CD4-positive, alpha-beta T cell treated with Interleukin-10 for 1 hour (primary cell): Measurements from ENCODE around the gene ZBTB2.
"Not testable (repeated sequence)": the region's sequence is repeated elsewhere in the genome, so short reads cannot be mapped to it uniquely, and the experiment has no call there.

ENCODE experiments used
- DNase-seq: peaks from one replicate; pipeline ENCODE4 v3.0.0-alpha.2; 2020

The ZBTB2 gene

DNA sequence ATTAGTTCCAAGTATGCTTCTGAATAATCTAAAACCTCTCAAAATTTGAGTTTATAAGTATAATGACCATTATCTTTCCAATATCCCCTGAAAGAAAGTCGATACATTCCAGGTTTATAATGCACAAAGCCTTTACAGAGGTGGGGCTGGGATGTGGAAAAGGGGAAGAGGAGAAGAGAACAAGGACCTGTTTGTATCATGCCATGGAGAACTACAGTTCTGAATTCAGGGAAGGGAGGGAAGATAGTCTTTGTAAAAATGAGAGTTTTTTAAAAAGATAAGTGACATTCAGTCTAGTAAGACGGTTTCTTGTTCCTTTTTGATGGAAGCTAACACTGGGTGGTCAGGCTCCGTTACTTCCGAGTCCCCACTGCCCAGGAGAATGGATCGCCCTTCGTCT, 26.1 kb downstream of the ZBTB2 start:
- DNase-seq = no peak

DNA sequence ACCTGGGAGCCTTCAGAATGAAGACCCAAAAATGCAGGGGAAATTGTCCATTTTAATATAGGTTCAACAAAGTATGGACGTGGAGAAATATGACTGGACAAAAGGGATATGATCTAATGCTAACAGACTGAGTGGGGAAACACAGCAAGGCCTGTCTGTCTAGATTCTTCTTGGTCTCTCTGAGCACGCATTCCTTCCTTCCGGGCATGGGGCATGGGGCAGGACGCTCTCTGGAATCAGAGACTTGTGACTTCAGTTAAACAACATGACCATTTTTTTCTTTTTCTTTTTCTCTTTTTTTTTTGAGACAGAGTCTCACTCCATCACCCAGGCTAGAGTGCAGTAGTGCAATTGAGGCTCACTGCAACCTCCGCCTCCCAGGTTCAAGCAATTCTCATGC, 31.9 kb downstream of the ZBTB2 start:
- DNase-seq = no peak

DNA sequence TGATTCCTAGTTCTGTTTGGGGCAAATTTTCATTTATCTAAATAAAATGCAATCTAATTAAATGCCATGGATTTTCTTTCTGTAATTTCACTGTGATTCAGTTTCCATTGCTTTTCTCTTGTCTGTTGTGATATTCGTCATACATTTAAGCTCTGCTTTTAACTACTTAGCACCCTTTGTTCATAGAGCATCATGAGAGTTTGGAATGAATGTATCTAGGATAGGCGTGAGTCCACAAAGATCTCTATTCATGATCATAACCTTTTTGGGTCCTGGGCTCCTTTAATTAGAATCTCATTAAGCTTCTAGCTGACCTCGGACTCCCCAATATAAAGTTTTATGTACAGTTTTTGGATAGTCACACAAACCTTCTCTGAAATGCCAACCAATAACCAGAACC, 32.9 kb downstream of the ZBTB2 start:
- DNase-seq = no peak

DNA sequence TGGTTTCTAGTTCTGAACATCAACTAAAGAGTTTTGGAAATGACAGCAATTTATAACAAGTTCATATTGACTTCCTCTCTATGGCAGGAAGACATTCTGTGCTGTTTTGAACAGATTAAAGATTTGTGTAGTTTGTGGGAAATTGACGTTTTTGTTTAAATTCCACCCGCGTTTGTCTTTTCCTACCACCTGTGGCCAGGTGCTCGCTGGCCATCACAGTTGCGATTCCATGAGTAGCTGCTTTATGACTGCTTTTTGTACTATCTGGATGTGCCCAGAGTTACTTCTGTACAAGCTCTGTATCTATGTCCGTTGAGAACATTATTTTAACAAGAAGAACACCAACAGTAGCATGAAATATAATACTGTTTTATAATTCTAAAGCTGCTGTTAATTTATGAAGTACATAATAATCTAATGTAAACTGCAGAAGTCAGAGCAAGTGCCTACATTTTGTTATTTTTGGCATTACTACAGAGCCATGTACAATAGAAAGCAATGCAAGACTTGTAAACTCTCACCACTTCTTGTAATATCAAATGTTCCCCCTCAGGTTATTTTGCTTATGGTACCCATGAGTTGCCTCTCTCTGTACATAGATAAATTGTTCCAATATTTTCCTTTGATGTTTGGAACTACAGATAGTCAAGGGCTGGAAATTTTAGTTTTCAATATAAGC, 33.5 kb downstream of the ZBTB2 start:
- DNase-seq = no peak

DNA sequence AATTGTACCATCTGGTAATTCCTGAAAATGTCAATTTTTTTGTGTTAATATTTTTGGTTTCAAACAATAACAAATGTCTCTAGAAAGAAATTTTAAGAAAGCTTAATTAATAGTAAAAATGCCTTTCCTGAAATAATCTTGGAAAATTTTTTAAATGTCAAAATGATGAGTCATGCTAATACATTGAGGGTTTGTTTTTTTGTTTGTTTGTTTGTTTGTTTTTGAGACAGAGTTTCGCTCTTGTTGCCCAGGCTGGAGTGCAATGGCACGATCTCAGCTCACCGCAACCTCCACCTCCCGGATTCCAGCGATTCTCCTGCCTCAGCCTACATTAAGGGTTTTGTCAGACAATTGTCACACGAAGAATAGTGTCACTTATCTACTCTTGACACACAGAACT, 34.4 kb downstream of the ZBTB2 start:
- DNase-seq = not testable (repeated sequence)

DNA sequence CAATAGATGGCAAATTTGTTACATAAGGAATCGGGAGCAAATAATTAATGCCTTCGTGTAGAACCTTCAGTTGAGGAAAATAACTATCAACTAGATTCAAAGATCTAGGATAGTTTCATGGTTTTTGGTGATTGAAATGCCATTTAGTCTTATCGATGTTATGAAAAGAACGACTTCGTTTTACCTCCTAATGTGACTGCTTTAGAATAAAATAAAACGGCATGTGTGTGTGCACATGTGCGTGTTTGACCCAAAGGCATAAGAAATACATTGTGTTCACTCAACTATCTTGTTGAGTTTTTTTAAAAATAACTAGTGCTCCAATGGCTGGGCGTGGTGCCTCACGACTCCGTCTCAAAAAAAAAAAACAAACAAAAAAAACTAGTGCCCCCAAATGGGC, 37.6 kb downstream of the ZBTB2 start:
- no peak for DNase-seq

DNA sequence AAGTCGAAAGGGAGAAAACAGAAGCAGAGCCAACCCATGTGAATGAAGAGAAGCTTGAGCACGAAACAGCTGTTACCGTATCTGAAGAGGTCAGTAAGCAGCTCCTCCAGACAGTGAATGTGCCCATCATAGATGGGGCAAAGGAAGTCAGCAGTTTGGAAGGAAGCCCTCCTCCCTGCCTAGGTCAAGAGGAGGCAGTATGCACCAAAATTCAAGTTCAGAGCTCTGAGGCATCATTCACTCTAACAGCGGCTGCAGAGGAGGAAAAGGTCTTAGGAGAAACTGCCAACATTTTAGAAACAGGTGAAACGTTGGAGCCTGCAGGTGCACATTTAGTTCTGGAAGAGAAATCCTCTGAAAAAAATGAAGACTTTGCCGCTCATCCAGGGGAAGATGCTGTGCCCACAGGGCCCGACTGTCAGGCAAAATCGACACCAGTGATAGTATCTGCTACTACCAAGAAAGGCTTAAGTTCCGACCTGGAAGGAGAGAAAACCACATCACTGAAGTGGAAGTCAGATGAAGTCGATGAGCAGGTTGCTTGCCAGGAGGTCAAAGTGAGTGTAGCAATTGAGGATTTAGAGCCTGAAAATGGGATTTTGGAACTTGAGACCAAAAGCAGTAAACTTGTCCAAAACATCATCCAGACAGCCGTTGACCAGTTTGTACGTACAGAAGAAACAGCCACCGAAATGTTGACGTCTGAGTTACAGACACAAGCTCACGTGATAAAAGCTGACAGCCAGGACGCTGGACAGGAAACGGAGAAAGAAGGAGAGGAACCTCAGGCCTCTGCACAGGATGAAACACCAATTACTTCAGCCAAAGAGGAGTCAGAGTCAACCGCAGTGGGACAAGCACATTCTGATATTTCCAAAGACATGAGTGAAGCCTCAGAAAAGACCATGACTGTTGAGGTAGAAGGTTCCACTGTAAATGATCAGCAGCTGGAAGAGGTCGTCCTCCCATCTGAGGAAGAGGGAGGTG, 38.7 kb downstream of the ZBTB2 start:
- peak; percentile 16 for DNase-seq

DNA sequence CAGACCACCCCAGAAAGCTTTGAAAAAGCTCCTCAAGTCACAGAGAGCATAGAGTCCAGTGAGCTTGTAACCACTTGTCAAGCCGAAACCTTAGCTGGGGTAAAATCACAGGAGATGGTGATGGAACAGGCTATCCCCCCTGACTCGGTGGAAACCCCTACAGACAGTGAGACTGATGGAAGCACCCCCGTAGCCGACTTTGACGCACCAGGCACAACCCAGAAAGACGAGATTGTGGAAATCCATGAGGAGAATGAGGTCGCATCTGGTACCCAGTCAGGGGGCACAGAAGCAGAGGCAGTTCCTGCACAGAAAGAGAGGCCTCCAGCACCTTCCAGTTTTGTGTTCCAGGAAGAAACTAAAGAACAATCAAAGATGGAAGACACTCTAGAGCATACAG, 39.6 kb downstream of the ZBTB2 start:
- DNase-seq = no peak

DNA sequence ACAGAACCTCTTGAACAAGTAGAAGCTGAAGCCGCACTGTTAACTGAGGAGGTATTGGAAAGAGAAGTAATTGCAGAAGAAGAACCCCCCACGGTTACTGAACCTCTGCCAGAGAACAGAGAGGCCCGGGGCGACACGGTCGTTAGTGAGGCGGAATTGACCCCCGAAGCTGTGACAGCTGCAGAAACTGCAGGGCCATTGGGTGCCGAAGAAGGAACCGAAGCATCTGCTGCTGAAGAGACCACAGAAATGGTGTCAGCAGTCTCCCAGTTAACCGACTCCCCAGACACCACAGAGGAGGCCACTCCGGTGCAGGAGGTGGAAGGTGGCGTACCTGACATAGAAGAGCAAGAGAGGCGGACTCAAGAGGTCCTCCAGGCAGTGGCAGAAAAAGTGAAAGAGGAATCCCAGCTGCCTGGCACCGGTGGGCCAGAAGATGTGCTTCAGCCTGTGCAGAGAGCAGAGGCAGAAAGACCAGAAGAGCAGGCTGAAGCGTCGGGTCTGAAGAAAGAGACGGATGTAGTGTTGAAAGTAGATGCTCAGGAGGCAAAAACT, 40.1 kb downstream of the ZBTB2 start:
- DNase-seq = no peak

DNA sequence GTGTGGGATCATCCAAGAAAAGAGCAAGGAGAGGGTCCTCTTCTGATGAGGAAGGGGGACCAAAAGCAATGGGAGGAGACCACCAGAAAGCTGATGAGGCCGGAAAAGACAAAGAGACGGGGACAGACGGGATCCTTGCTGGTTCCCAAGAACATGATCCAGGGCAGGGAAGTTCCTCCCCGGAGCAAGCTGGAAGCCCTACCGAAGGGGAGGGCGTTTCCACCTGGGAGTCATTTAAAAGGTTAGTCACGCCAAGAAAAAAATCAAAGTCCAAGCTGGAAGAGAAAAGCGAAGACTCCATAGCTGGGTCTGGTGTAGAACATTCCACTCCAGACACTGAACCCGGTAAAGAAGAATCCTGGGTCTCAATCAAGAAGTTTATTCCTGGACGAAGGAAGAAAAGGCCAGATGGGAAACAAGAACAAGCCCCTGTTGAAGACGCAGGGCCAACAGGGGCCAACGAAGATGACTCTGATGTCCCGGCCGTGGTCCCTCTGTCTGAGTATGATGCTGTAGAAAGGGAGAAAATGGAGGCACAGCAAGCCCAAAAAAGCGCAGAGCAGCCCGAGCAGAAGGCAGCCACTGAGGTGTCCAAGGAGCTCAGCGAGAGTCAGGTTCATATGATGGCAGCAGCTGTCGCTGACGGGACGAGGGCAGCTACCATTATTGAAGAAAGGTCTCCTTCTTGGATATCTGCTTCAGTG, 40.8 kb downstream of the ZBTB2 start:
- no peak for DNase-seq

DNA sequence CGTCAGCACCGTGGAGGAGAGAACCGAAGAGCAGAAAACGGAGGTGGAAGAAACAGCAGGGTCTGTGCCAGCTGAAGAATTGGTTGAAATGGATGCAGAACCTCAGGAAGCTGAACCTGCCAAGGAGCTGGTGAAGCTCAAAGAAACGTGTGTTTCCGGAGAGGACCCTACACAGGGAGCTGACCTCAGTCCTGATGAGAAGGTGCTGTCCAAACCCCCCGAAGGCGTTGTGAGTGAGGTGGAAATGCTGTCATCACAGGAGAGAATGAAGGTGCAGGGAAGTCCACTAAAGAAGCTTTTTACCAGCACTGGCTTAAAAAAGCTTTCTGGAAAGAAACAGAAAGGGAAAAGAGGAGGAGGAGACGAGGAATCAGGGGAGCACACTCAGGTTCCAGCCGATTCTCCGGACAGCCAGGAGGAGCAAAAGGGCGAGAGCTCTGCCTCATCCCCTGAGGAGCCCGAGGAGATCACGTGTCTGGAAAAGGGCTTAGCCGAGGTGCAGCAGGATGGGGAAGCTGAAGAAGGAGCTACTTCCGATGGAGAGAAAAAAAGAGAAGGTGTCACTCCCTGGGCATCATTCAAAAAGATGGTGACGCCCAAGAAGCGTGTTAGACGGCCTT, 41.6 kb downstream of the ZBTB2 start:
- DNase-seq = no peak

DNA sequence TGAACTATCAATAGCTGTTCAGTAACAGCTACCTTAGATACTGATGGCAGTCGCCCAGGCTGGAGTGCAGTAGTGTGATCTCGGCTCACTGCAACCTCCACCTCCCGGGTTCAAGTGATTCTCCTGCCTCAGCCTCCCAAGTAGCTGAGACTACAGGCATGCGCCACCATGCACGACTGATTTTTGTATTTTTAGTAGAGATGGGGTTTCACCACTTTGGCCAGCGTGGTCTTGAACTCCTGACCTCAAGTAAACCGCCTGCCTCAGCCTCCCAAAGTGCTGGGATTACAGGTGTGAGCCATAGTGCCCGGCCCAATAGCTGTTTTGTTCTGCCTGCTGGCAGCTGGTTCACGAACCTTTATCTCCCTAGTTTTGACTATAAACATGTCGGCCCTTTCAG, 48.6 kb downstream of the ZBTB2 start:
- not testable (repeated sequence) for DNase-seq

DNA sequence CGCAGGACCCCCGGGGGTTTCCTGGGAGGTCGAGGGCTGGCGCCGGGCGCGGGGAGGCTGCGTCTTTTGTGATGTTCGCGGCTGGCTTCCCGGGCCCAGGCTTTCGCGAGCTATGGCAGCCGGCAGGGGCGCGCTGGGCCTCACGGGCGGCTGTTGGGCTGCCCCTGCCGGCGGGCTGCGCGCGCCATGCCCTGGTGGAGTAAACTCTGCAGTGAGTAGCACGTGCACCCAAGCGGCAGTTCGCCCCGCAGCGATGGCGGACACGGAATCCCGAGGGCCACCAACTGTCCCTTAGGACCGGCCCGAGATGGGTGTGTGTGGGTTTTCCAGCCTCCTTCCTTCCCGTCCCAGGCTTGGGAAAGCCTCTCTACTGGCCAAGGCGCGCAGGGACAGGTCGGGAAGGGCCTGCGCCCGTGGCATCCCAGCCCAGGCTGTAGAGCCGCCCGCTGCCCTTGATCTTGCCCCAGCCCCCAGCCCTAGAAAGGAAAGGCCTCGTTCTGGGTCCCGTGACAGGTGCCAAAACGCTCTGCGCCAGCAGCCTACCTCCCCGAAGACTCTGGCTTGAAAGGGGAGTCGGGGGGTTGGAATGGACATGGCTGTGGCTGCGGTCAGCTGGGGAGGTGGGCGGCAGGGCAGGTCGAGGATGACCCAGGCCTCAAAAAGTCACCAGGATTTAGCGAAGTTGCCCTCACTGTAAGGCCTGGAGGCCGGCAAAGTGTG, 49.7 kb downstream of the ZBTB2 start:
- no peak for DNase-seq

DNA sequence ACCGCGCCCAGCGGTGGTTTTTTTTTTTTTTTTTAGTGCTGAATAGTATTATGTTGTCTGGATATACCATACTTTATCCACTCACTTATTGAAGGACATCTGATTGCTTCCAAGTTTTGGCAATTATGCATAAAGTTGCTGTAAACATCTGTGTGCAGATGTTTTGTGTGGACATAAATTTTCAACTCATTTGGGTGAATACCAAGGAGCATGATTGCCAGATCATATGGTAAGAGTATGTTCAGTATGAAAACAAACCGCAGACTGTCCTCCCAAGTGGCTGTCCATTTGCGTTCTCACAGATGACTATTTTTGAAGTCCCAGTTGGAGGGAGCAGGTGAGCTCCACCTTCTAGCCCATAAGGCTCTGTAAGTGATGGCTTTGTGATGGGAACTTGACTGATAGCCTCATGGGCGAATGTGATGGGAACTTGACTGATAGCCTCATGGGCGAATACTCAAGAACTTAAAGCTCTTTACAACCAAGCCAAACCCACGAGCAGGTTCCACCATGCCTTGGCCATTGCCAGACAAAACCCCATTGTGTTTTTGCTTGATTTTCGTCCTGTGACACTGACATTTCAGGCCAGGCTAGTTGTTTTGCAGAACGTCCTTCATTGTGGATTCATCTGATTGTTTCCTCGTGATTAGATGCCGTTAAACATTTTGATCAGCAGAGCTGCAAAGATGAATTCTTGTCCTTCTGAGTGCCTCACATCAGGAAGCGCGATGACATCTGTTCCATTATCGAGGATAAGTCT, 51.0 kb downstream of the ZBTB2 start:
- no peak for DNase-seq

DNA sequence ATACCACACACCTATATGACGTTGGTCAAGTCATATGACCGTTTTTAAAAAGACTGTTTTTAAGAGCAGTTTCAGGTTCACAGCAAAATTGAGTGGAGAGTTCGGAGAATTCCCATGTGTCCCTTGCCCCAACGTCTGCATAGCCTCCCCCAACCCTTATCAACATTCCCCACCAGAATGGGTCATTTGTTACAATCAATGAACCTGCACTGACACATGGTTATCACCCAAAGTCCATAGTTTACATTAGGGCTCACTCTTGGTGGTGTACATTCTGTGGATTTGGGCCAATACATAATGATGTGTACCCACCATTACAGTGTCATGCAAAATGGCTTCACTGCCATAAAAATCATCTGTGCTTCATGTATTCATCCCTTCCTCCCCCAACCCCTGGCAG, 52.0 kb downstream of the ZBTB2 start:
- no peak for DNase-seq

DNA sequence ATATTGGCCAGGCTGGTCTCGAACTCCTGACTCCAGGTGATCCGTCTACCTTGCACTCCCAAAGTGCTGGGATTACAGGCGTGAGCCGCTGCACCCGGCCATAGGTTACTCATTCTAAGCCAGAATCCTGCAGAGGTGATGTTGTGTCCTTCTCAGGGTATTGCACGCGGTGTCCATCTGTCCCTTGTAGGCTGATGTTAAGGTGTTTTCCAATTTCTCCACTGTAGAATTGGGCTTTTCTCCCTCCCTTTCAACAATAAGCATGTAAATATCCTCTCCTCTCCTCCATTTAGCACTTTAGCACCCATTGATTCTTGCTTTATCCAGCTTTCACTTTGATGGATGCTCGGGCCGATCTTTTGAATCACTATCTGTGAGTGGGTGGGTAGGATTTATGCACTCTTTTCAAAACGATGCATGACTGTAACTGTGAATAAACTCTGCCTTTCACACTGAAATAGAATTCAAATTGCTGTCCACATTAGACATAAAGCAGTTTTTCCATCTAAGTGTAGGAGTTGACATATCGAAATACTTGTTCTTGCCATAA, 52.6 kb downstream of the ZBTB2 start:
- no peak for DNase-seq

DNA sequence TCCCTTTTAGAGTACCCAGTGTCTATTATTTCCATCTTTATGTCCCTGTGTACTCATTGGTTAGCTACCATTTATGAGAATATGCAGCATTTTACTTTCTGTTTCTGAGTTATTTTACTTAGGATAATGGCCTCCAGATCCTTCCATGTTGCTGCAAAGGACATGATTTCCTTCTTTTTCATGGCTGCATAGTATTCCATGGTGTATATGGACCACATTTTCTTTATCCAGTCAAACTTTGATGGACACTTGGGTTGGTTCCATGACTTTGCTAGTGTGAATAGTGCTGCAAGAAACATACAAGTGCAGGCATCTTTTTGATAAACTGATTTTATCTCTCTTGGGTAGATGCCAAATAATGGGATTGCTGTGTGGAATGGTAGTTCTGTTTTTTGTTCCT, 55.4 kb downstream of the ZBTB2 start:
- no peak for DNase-seq

DNA sequence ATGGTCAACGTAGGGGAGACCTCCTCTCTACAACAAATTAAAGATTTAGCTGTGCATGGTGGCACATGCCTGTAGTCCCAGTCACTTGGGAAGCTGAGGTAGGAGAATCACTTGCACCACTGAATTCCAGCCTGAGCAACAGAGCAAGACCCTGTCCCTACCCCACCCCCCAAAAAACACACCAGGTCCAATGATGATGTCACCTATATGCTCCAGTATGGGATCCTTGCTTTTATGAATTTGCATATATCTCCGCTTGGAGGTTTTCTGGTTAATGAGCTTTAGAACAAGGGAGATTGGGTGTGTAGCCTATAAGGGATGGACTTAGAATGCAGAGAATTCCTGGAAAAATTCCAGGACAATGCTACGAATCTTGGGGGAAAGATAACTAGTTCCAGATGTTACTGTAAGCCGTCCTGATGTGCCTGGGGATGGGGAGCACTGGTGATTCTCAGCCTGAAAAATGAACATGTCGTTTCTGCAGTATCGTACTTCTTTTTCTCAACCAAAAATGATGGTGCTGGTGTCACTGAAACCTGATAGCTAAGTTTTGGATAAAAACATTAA, 61.1 kb downstream of the ZBTB2 start:
- DNase-seq = no peak

DNA sequence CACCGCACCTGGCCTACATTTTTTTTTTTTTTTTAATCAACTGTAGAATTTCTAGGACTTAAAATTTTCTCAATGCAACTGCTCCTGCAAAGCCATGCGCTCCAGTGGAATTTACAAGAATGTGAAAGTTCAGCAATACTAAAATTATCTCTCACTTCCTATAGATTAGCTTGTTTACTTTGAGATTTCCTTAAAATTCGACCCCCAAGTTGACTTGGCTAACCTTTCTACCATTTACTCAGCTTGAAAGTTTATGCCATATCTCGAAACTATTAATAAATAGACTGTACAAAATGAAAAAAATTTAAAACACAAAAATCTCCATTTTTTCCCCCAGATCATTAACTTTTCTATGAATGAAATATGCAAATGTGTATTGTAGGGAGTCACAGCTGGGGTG, 64.3 kb downstream of the ZBTB2 start:
- DNase-seq = no peak

DNA sequence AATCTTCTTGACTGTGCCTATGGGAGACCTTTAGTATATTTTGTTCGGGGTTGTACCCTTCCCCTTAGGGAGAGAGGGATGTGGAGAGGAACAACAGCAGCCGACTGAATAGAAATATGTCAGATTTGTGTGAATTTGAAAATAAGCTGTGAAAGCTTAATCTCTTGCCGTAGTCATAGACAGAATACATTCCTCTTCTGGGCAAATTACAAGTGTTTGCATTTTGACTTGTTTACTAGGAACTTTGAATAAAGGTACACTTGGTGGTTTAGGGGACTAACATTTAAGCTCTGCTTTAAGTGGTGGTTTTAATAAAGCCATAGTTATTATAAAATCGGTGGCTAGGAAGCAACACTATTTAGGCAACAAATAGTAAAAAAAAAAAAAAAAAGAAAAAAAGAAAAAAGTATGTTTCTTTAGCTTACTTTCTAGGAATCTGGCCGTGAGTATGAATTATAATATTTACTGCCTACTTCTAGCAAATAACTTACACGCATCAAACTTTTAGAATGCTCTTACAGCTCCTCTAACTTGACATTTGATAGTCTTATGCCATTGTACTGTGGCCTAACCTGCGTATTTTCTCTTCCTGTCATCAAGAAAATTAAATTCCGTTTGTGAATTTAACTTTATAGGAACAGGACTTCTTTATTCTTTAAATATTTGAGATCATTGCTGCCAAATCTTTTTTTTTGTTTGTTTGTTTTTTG, 65.1 kb downstream of the ZBTB2 start:
- DNase-seq = no peak
